Activated CD4-positive, alpha-beta T cell treated with anti-CD3 and anti-CD28 coated beads, Interleukin-2, Interleukin-4, amounts not matched to agents 100 ng/mL and 50 ng/mL, durations not matched to agents 16 hours and 8 hours (primary cell): ENCODE measurements around the gene ERC1.
"Not testable (repeated sequence)": the region's sequence is repeated elsewhere in the genome, so short reads cannot be mapped to it uniquely, and the experiment has no call there.

ENCODE experiments used
- DNase-seq: peaks from one replicate; pipeline ENCODE4 v3.0.0-alpha.2; 2020; ENCODE audit warnings: low spot score

The ERC1 gene

GRCh38 chr12:1078002-1078401, 87.0 kb downstream of the ERC1 start:
- no peak for DNase-seq

GRCh38 chr12:1080520-1081223, 89.6 kb downstream of the ERC1 start:
- no peak for DNase-seq

GRCh38 chr12:1083151-1083888, 92.3 kb downstream of the ERC1 start:
- DNase-seq, result no peak

- no peak for DNase-seq
These were observed 92.9 kb downstream of the ERC1 start for GRCh38 chr12:1083889-1084262.

GRCh38 chr12:1091350-1091749, 100.3 kb downstream of the ERC1 start:
- no peak for DNase-seq

- DNase-seq, result peak; percentile 65
These were observed 102.2 kb downstream of the ERC1 start for GRCh38 chr12:1093166-1093751.

- no peak for DNase-seq
These were observed 103.7 kb downstream of the ERC1 start for GRCh38 chr12:1094714-1095113.

GRCh38 chr12:1099158-1099557, 108.1 kb downstream of the ERC1 start:
- peak; percentile 48 for DNase-seq

- DNase-seq, result not testable (repeated sequence)
These were observed 108.6 kb downstream of the ERC1 start for GRCh38 chr12:1099618-1100017.

GRCh38 chr12:1102115-1102514, 111.1 kb downstream of the ERC1 start:
- DNase-seq, result no peak

- no peak for DNase-seq
These were observed 111.9 kb downstream of the ERC1 start for GRCh38 chr12:1102791-1103450.

GRCh38 chr12:1103632-1104031, 112.6 kb downstream of the ERC1 start:
- DNase-seq, result no peak

- no peak for DNase-seq
These were observed 113.2 kb downstream of the ERC1 start for GRCh38 chr12:1104088-1104800.

GRCh38 chr12:1107669-1108068, 116.6 kb downstream of the ERC1 start:
- no peak for DNase-seq

- DNase-seq, result peak; percentile 29
These were observed 117.3 kb downstream of the ERC1 start for GRCh38 chr12:1108276-1108675.

- no peak for DNase-seq
These were observed 124.6 kb downstream of the ERC1 start for GRCh38 chr12:1115484-1116231.

- no peak for DNase-seq
These were observed 126.3 kb downstream of the ERC1 start for GRCh38 chr12:1117371-1117770.

- peak; percentile 66 for DNase-seq
These were observed 127.0 kb downstream of the ERC1 start for GRCh38 chr12:1117970-1118563.

GRCh38 chr12:1122786-1123185, 131.8 kb downstream of the ERC1 start:
- peak; percentile 53 for DNase-seq

- peak; percentile 61 for DNase-seq
These were observed 135.1 kb downstream of the ERC1 start for GRCh38 chr12:1126091-1126490.

- DNase-seq, result no peak
These were observed 136.0 kb downstream of the ERC1 start for GRCh38 chr12:1127021-1127420.
